Neural progenitor cell (in vitro differentiated cells): Measurements from ENCODE around the gene PARD3B. TPM values are rescaled to one million over a fixed set of nuclear protein-coding genes. Genes with fewer than 3 reads are reported as not detected.

Source experiments
- DNase-seq: peaks from one replicate; pipeline ENCODE4 v3.0.0-alpha.2; 2016; ENCODE audit warnings: low spot score
- H2AFZ ChIP-seq: fragments of 200-600 bp; sonication (generic); replicated peaks from 2 replicates; pipeline ENCODE4 v1.6.1; 2016; ENCODE audit warnings: antibody characterized with exemption
- H3F3A ChIP-seq: fragments of 200-600 bp; sonication (generic); 2 replicates; pipeline ENCODE4 v1.6.1; 2016; ENCODE audit warnings: antibody characterized with exemption, low read depth
- H3K27ac ChIP-seq: fragments of 200-600 bp; sonication (generic); 2 replicates; pipeline ENCODE4 v1.5.1; 2016; ENCODE audit warnings: mild to moderate bottlenecking
- H3K27me3 ChIP-seq: fragments of 200-600 bp; sonication (generic); 2 replicates; pipeline ENCODE4 v1.6.1; 2016; ENCODE audit warnings: mild to moderate bottlenecking, moderate library complexity
- H3K36me3 ChIP-seq: fragments of 200-600 bp; sonication (generic); 2 replicates; pipeline ENCODE4 v1.5.1; 2016
- H3K4me1 ChIP-seq: fragments of 200-600 bp; sonication (generic); 2 replicates; pipeline ENCODE4 v1.6.1; 2016; ENCODE audit warnings: mixed run types
- H3K4me2 ChIP-seq: fragments of 200-600 bp; sonication (generic); 2 replicates; pipeline ENCODE4 v1.6.1; 2016
- H3K4me3 ChIP-seq: fragments of 200-600 bp; sonication (generic); 2 replicates; pipeline ENCODE4 v1.5.1; 2016
- H3K79me2 ChIP-seq: fragments of 200-600 bp; sonication (generic); 2 replicates; pipeline ENCODE4 v1.6.1; 2016; ENCODE audit warnings: low read depth
- H3K9ac ChIP-seq: fragments of 200-600 bp; sonication (generic); 2 replicates; pipeline ENCODE4 v1.6.1; 2016
- H3K9me3 ChIP-seq: fragments of 200-600 bp; sonication (generic); 2 replicates; pipeline ENCODE4 v1.5.1; 2016; ENCODE audit warnings: low read depth
- H4K20me1 ChIP-seq: fragments of 200-600 bp; sonication (generic); 2 replicates; pipeline ENCODE4 v1.6.1; 2016; ENCODE audit warnings: low read depth
- H3K27ac Mint-ChIP-seq: 3 replicates; pipeline ENCODE4 v1.8.0; 2021; ENCODE audit warnings: mixed read lengths
- H3K27me3 Mint-ChIP-seq: 2 replicates; pipeline ENCODE4 v1.8.0; 2022; ENCODE audit warnings: low read depth, mild to moderate bottlenecking, inconsistent platforms, moderate library complexity, mixed read lengths; ENCODE audit not compliant: insufficient read depth
- H3K36me3 Mint-ChIP-seq: 3 replicates; pipeline ENCODE4 v1.8.0; 2021; ENCODE audit warnings: mixed read lengths
- H3K4me1 Mint-ChIP-seq: 3 replicates; pipeline ENCODE4 v1.8.0; 2021; ENCODE audit warnings: mixed read lengths
- H3K4me3 Mint-ChIP-seq: 3 replicates; pipeline ENCODE4 v1.8.0; 2021; ENCODE audit warnings: mild to moderate bottlenecking, moderate library complexity, mixed read lengths
- H3K9me3 Mint-ChIP-seq: 3 replicates; pipeline ENCODE4 v1.8.0; 2020; ENCODE audit warnings: mixed read lengths
- EZH2 ChIP-seq: fragments of 200-600 bp; sonication (generic); IDR thresholded peaks from 2 replicates; pipeline ENCODE4 v1.6.1; 2017; ENCODE audit warnings: antibody characterized with exemption, mild to moderate bottlenecking, moderate library complexity
- EZH2phosphoT487 ChIP-seq: fragments of 200-600 bp; sonication (generic); IDR thresholded peaks from 2 replicates; pipeline ENCODE4 v1.6.1; 2017; ENCODE audit warnings: antibody characterized with exemption
- total RNA-seq: library from RNA; depleted of rRNA; stranded (reverse); fragments of >200 nt; gene quantifications from 2 replicates; pipeline ENCODE4 v1.2.3, GENCODE V29; 2015; ENCODE audit warnings: low replicate concordance
- TF ChIP-seq, protein P1 (sequence below): fragments of 200-600 bp; sonication (generic); IDR thresholded peaks from 2 replicates; pipeline ENCODE4 v1.5.1; 2017; ENCODE audit warnings: antibody characterized with exemption, mild to moderate bottlenecking

Gene PARD3B
- total RNA-seq, 1 donor from 2014 or later: 8.4 TPM

DNA sequence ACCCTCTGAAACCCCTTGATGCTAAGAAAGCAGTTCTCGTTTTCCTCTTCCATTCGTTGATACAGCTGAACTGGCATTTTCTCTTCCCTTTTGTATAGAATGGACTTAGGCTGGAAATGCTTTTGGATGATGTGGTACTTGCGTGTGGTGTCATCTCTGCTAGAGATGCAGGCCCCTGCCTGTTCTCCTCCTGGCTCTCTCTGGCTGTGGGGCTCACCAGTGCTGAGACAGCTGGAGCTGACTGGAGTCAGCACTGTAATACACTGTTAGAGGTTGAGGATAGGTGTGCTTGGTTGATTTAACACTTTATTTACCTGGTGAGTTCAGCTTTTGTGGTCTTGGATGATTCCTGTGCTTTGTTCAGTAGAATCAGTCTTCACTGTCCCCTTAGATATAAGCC is 30.2 kb downstream of the PARD3B start:
- H3K27me3 Mint-ChIP-seq: peaks cover 3% of the 10 kb centered on the region
- peaks cover 13% of the 10 kb centered on the region for H3K4me1 Mint-ChIP-seq

DNA sequence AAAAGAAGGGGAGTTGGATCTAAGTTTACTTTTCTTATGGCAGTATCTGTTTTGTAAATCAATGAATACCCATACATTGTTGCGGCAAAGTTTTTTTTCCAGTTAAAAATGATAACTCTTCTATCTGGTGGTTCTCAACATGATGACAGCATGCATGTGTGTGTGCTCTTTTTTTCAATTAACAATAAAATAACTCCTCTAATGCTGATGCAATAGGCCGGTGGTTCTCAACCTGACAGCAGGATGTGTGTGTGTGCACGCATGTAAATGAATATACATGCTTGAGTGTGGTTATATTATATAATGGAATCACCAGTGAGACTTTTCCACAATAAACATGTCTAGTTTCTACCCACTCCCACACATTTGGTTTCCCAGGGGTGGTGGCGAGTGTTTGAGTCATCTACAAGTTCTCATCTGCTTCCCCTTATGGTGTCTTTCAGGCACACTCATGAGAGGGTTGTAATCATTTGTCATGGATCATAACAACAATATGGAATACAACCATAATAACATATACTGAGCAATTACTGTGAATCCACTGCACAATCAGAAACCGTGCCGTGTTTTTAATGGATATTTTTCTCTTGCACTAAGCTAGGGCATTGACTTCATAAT is 31.2 kb downstream of the PARD3B start:
- Histone ChIP-seq H3K27ac (no peak overlapping the region), H3K4me3 (no peak overlapping the region), H3K36me3 (no peaks in the 10 kb centered on the region), H3K4me1 (peaks cover 10% of the 10 kb centered on the region), H4K20me1 (no peaks in the 10 kb centered on the region), H3K9me3 (no peaks in the 10 kb centered on the region), H3K9ac (no peak overlapping the region), H3K4me2 (no peak overlapping the region), H3F3A (no peaks in the 10 kb centered on the region), H3K27me3 (no peaks in the 10 kb centered on the region), H3K79me2 (no peaks in the 10 kb centered on the region), H2AFZ (no peak overlapping the region)
- Mint-ChIP-seq H3K4me1 (peaks cover 13% of the 10 kb centered on the region), H3K4me3 (no peak overlapping the region), H3K9me3 (no peaks in the 10 kb centered on the region), H3K27ac (no peak overlapping the region), H3K27me3 (peaks cover 3% of the 10 kb centered on the region), H3K36me3 (peaks cover 4% of the 10 kb centered on the region)
- DNase-seq: no peak
- TF ChIP-seq EZH2phosphoT487 (no peak), EZH2 (no peak)
- TF ChIP-seq, protein P1, sequence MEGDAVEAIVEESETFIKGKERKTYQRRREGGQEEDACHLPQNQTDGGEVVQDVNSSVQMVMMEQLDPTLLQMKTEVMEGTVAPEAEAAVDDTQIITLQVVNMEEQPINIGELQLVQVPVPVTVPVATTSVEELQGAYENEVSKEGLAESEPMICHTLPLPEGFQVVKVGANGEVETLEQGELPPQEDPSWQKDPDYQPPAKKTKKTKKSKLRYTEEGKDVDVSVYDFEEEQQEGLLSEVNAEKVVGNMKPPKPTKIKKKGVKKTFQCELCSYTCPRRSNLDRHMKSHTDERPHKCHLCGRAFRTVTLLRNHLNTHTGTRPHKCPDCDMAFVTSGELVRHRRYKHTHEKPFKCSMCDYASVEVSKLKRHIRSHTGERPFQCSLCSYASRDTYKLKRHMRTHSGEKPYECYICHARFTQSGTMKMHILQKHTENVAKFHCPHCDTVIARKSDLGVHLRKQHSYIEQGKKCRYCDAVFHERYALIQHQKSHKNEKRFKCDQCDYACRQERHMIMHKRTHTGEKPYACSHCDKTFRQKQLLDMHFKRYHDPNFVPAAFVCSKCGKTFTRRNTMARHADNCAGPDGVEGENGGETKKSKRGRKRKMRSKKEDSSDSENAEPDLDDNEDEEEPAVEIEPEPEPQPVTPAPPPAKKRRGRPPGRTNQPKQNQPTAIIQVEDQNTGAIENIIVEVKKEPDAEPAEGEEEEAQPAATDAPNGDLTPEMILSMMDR: no peak

More for the DNA sequence above, 30.2 kb downstream of the PARD3B start:
- Histone ChIP-seq H3F3A (no peaks in the 10 kb centered on the region), H4K20me1 (no peaks in the 10 kb centered on the region), H3K9ac (no peak overlapping the region), H3K79me2 (no peaks in the 10 kb centered on the region), H2AFZ (no peak overlapping the region), H3K9me3 (no peaks in the 10 kb centered on the region), H3K27ac (no peak overlapping the region), H3K36me3 (no peaks in the 10 kb centered on the region), H3K4me1 (peaks cover 10% of the 10 kb centered on the region), H3K4me2 (no peak overlapping the region), H3K4me3 (no peak overlapping the region), H3K27me3 (no peaks in the 10 kb centered on the region)
- Mint-ChIP-seq H3K9me3 (no peaks in the 10 kb centered on the region), H3K27ac (peak overlapping the region; percentile 6), H3K4me3 (no peak overlapping the region), H3K36me3 (peaks cover 4% of the 10 kb centered on the region)
- TF ChIP-seq EZH2: no peak
- TF ChIP-seq, protein P1: no peak
- no peak for TF ChIP-seq EZH2phosphoT487
- no peak for DNase-seq

DNA sequence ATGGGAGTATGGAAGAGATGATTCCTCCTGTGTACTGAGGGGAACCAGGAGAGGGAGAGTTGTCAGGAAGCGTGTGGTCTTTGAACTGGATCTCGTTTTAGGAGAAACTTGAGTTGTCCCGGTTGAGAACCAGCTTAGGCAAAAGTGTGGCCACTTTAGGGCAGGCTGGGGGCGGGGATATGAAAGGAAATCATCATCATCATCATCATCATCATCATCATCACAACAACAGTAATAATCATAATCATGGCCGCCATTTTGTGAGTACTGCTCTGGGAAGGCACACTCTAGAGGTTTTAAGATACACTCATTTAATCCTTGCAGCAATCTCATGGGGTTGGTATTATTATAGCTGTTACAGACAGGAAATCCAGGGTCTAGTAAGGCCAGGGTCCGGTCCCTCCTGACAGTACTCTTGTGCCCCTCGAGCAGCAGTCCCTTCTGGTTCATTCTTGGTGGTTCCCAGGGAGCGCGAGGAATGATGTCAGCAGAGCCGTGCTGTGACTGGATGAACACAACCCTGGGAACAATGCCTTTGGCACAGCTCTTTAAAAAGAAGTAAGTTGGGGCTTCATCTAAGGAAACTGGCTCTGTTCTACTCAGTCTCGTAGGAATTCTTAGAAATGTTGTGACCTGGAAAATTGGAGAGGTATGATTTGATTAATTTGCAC is 33.8 kb downstream of the PARD3B start:
- H3K36me3 Mint-ChIP-seq: peaks cover 4% of the 10 kb centered on the region
- peaks cover 6% of the 10 kb centered on the region for H3K9me3 Mint-ChIP-seq
- Histone ChIP-seq H3K27ac (no peak overlapping the region), H3K4me2 (no peak overlapping the region), H4K20me1 (no peaks in the 10 kb centered on the region), H3K4me3 (no peak overlapping the region), H3K36me3 (no peaks in the 10 kb centered on the region), H3K27me3 (no peaks in the 10 kb centered on the region), H3K79me2 (no peaks in the 10 kb centered on the region), H3K9me3 (no peaks in the 10 kb centered on the region), H3K4me1 (peaks cover 2% of the 10 kb centered on the region), H3F3A (no peaks in the 10 kb centered on the region), H2AFZ (no peak overlapping the region), H3K9ac (no peak overlapping the region)
- TF ChIP-seq EZH2 (no peak), EZH2phosphoT487 (no peak)
- TF ChIP-seq, protein P1: no peak
- no peak overlapping the region for H3K27ac Mint-ChIP-seq
- H3K4me3 Mint-ChIP-seq: no peak overlapping the region
- no peaks in the 10 kb centered on the region for H3K27me3 Mint-ChIP-seq
- peaks cover 12% of the 10 kb centered on the region for H3K4me1 Mint-ChIP-seq
- no peak for DNase-seq
